ENCODE measurements around the gene RPP38.

- TF ChIP-seq TAF1 (IDR thresholded peaks at IDR 0.05; ENCODE audit: borderline replicate concordance, insufficient read depth, low read length) (no peak), POLR2AphosphoS5 (IDR thresholded peaks at IDR 0.05; ENCODE audit: low read depth, low read length) (no peak), SIN3A (IDR thresholded peaks at IDR 0.05; ENCODE audit: borderline replicate concordance, insufficient read depth, low read length) (no peak)
Measured at GRCh38 chr10:15052121-15052520, 45.0 kb upstream of the RPP38 start.

Data from PFSK-1 (cell line).